T1000 (cell line): Measurements from ENCODE around the gene FGFRL1.

Experiments used
- DNase-seq: peaks from one replicate; lab custom pipeline; 2025; ENCODE audit warnings: mixed read lengths; lab: John Stamatoyannopoulos, UW

FGFRL1 gene

GRCh38 chr4:1039493-1040343 lies 28.3 kb downstream of the FGFRL1 start:
- no peak for DNase-seq

- no peak for DNase-seq
These were observed 29.1 kb downstream of the FGFRL1 start for GRCh38 chr4:1040344-1041146.

GRCh38 chr4:1041147-1041935 lies 29.9 kb downstream of the FGFRL1 start:
- DNase-seq: no peak

- DNase-seq: no peak
These were observed 30.5 kb downstream of the FGFRL1 start for GRCh38 chr4:1041936-1042330.

- DNase-seq: no peak
These were observed 31.1 kb downstream of the FGFRL1 start for GRCh38 chr4:1042352-1043055.

GRCh38 chr4:1043162-1043561 lies 31.7 kb downstream of the FGFRL1 start:
- no peak for DNase-seq

- peak; percentile 96 for DNase-seq
These were observed 32.4 kb downstream of the FGFRL1 start for GRCh38 chr4:1043651-1044468.

GRCh38 chr4:1044469-1045192 lies 33.2 kb downstream of the FGFRL1 start:
- DNase-seq: no peak

GRCh38 chr4:1045193-1045594 lies 33.8 kb downstream of the FGFRL1 start:
- DNase-seq: no peak

GRCh38 chr4:1045595-1046201 lies 34.3 kb downstream of the FGFRL1 start:
- DNase-seq: no peak

- DNase-seq: peak; percentile 64
These were observed 35.2 kb downstream of the FGFRL1 start for GRCh38 chr4:1046581-1047011.

- DNase-seq: no peak
These were observed 35.9 kb downstream of the FGFRL1 start for GRCh38 chr4:1047106-1047975.

- no peak for DNase-seq
These were observed 36.7 kb downstream of the FGFRL1 start for GRCh38 chr4:1047976-1048772.

GRCh38 chr4:1048773-1049590 lies 37.6 kb downstream of the FGFRL1 start:
- no peak for DNase-seq

GRCh38 chr4:1049591-1049905 lies 38.1 kb downstream of the FGFRL1 start:
- DNase-seq: no peak

GRCh38 chr4:1050486-1051213 lies 39.2 kb downstream of the FGFRL1 start:
- no peak for DNase-seq
